PC-9 (cell line): ENCODE results near the gene MTA1.

Experiments
- CTCF ChIP-seq: fragments of 200-600 bp; sonication (generic); conservative IDR thresholded peaks from 2 replicates; pipeline ENCODE4 v1.6.1; 2017; ENCODE audit warnings: mixed run types, antibody characterized with exemption, mild to moderate bottlenecking, moderate library complexity
- EZH2 ChIP-seq: fragments of 200-600 bp; sonication (generic); IDR thresholded peaks from 2 replicates; pipeline ENCODE4 v1.8.0; 2017; ENCODE audit warnings: antibody characterized with exemption, low read depth

DNA sequence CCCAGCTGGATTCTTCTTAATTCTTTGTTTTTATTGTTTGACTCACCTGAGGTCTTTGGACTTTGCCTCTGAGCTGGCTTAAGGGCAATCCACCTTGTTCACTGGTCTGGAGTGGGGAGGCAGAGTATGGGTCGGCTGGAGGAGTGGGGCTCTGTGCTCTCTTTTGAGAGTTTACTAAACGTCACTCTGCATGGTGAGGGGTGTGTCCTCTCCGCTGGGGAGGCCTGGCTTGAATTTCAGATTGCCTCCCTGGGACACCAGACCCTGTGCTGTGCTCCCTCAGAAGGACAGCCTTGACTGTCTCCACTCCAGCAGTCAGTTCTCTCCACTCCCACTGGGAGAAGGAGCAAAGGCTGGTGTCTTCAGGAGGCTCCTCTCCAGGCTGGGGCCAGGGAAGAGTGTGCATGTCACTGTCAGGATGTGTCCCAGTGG is 1.9 kb upstream of the MTA1 start:
- no peak for TF ChIP-seq CTCF
- TF ChIP-seq EZH2, result no peak
